HG02943 (cell line): Measurements from ENCODE around the gene OTOGL.
"Not testable (repeated sequence)": the region's sequence is repeated elsewhere in the genome, so short reads cannot be mapped to it uniquely, and the experiment has no call there.

ENCODE experiments used
- ATAC-seq: cut with Tn5 transposase; IDR thresholded peaks from one replicate; pipeline ENCODE4 v1.9.1; 2021; ENCODE audit warnings: mild to moderate bottlenecking, low read depth, moderate library complexity; ENCODE audit not compliant: unreplicated experiment

Gene OTOGL

GRCh38 chr12:80099259-80099658, at the start of gene OTOGL:
OTOGL (plus strand) TSS chr12:80099537; CDS start chr12:80209432, 109,895 bp downstream.
- ATAC-seq, result no peak

DNA sequence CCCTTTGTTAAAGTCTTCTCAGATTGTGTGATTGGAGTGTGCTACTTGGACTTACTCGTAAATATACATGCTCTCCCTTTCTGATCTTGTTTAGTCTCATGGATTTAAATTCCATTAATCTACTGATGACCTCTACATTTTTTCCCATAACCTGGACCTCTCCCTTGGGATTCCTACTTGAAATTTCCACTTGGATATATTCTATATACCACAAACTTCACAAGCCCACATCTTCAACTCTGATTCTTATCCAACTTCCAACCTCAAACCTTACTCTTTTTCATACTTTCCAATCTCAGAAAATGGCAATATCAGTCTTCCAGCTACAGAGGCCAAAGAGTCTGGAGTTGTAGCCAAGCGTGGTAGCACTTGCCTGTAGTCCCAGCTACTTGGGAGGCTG, 49.1 kb upstream of the OTOGL start:
- no peak for ATAC-seq

DNA sequence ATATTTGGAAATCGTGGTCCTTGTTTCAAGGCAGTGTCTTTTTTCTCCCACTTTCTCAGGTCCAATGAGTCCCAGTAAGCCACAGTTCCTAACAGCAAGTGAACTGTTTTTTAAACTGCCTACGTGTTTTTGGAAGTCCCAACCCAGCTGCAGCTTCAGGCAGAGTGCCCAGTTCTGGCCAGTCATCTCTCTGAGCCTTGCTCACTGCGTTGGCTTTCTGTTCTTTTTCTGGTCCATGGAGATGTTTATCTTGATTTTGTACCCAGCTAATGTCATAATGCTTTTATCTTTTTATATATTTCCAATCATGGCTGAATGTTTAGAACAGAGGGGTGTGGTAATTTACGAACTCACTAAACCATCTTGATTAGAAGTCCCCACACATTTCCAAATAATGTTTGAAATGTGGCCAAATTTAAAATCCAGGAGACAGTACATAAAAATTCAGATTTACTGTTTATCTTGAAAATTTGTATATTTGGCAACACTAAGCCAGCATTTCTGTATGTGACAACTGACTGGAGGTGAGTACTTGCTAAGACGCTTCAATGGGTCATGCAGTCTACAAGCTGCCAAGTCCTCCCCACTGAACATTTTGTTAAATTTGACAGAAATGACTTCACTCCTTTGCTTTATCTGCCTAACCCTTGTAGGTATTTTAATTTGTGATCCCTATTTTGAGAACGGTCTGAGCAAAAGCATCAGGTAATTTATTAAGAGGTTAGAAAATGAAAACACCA, 46.1 kb upstream of the OTOGL start:
- no peak for ATAC-seq

GRCh38 chr12:80056232-80056631, 43.1 kb upstream of the OTOGL start:
- ATAC-seq, result no peak

DNA sequence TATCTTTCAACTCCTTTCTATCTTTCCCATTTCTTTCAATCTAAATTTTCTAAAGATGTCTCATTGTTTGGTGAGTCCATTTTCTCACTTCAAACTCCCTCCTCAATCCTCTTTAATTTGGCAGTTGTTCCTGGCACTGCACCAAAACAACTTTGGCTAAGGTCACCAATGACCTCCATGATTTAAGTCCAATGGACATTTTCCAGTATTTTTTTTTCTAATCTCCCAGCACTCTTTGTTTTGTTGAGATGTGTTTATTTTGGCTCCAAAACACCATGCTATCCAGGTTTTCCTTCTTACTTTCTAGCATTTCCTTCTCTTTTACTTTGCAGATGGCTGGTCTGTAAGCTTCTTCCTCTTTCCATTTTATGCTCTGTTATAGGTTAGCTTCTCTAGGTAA, 42.5 kb upstream of the OTOGL start:
- ATAC-seq, result no peak

GRCh38 chr12:80058586-80058985, 40.8 kb upstream of the OTOGL start:
- no peak for ATAC-seq

- no peak for ATAC-seq
Measured at GRCh38 chr12:80059102-80059501, 40.2 kb upstream of the OTOGL start.

GRCh38 chr12:80059875-80060274, 39.5 kb upstream of the OTOGL start:
- ATAC-seq, result no peak

- no peak for ATAC-seq
Measured at GRCh38 chr12:80064269-80064668, 35.1 kb upstream of the OTOGL start.

DNA sequence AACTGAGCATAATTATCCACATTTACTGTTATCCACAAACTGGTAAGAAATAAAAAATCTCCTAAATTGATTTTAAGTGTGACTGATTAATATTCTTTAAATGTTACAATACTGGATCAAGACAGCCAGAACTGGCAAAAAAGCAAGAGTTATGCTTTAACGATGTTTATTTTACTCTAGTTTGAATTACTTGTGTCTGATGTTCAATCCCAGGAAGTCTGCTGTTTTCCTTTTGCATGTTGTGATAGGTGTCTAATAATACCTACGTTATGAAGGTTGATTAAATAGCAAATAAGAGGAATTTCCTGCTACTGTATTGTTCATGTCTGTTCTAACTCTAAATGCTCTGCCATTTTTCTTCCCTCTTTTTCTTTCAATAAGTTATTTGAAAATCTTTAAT, 34.4 kb upstream of the OTOGL start:
- ATAC-seq, result no peak

GRCh38 chr12:80068173-80068572, 31.2 kb upstream of the OTOGL start:
- no peak for ATAC-seq

DNA sequence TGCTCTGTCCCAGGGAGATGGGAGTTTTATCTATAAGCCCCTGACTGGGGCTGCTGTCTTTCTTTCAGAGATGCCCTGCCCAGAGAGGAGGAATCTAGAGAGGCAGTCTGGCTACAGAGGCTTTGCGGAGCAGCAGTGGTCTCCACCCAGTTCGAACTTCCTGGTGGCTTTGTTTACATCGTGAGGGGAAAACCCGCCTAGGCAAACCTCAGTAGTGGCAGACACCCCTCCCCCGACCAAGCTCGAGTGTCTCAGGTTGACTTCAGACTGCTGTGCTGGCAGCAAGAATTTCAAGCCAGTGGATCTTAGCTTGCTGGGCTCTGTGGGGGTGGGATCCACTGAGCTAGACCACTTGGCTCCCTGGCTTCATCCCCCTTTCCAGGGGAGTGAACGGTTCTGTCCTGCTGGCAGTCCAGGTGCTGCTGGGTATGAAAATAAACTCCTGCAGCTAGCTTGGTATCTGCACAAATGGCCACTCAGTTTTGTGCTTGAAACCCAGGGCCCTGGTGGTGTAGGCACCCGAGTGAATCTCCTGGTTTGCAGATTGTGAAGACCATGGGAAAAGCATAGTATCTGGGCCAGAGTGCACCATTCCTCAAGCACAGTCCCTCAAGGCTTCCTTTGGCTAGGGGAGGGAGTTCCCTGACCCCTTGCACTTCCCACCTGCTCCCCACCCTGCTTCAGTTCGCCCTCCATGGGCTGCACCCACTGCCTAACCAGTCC, 15.3 kb upstream of the OTOGL start:
- ATAC-seq, result not testable (repeated sequence)

DNA sequence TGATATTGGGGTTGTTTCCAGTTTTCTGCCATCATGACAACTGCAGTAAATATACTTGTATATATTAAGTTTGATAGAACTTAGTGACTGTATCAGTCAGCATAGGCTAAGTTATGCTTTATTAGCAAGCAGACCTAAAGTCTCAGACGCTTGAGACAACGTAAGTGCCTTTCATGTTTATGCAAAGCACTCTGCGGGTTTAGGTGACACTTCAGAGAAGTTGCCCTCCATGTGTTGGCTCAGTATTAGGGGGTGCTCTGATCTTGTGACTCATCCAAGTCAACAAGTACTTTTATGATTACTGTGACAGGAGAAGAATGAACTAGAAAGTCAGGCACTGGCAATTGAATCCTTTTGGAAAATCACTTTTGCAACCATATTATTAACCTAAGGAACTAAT, 13.3 kb upstream of the OTOGL start:
- ATAC-seq, result no peak

DNA sequence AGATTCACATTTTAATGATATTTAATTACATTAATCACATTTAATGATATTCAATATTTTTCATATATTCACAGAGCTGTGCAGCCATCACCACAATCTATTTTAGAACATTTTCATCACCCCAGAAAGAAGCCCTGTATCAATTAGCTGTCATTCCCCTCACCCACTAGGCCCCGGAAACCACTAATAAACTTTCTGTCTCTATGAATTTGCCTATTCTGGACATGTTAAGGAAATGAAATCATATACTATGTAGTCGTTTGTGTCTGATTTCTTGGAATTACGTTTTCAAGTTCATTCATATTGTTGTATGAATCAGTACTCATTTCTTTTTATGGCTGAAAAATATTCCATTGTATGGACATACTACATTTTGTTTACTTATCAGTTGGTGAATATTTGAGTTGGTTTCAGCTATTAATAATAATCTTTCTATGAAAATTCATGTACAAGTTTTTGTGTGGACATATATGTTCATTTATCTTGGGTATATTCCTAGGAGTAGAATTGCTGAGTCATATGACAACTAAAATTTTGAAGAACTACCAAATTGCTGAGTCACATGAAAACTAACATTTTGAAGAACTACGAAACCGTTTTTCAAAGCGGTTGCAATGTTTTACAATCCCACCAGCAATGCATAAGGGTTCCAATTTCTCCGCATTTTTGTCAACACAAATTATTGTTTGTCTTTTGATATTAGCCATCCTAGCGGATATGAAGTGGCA, 11.7 kb upstream of the OTOGL start:
- no peak for ATAC-seq

DNA sequence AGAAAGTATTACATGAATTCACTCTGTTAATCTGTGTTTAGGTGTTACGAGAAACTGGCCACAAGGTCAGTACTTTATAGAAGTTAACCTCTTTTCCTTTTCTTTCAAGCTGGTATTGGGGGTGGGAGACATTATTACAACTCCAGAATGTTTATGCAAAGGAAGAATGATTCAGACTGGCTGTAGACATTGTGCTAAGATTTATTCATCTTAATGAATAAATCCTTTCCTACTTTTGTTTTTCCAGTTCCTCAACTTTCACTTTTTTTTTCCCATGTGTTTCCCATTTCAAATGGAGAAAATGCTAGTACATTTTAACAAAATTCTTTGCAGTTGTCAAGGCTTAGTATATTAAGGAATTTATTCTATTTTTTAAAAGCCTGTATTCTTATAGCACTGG, 1.3 kb downstream of the OTOGL start:
- ATAC-seq, result no peak

- ATAC-seq, result no peak
Measured at GRCh38 chr12:80101126-80101525, 1.8 kb downstream of the OTOGL start.

DNA sequence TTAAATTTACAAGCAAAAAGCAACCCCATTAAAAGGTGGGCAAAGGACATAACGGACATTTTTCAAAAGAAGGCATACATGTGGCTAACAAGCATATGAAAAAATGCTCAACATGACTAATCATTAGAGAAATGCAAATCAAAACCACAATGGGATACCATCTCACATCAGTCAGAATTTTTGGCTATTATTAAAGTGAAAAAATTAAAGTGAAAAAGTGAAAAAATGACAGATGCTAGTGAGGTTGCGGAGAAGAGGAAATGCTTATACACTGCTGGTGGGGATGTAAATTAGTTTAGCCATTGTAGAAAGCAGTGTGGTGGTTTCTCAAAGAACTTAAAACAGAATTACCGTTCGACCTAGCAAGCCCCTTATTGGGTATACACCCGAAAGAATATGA, 7.9 kb downstream of the OTOGL start:
- no peak for ATAC-seq

GRCh38 chr12:80116735-80117134, 17.4 kb downstream of the OTOGL start:
- no peak for ATAC-seq

GRCh38 chr12:80118565-80119324, 19.4 kb downstream of the OTOGL start:
- no peak for ATAC-seq

DNA sequence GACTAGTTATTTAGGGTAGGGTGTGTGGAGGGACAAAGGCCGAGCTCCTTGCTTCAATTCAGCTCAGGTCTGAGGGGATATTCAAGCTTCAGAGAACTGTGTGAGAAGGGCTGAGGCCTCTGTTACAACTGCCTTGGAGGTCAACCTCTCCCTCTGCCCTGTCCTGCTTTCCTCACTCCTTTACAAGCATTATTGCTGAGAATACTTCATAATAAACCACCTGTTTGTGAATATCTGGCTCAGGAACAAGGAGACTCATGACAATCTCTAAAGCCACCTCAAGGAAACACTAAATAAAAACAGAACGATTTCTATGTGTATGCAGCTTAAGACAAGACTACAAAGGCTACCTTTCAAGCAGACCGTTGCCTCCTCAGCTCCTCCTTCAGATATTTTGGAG, 21.7 kb downstream of the OTOGL start:
- no peak for ATAC-seq

GRCh38 chr12:80121661-80122060, 22.3 kb downstream of the OTOGL start:
- ATAC-seq, result no peak
